ENCODE results near the gene NATD1.

Gene NATD1

DNA sequence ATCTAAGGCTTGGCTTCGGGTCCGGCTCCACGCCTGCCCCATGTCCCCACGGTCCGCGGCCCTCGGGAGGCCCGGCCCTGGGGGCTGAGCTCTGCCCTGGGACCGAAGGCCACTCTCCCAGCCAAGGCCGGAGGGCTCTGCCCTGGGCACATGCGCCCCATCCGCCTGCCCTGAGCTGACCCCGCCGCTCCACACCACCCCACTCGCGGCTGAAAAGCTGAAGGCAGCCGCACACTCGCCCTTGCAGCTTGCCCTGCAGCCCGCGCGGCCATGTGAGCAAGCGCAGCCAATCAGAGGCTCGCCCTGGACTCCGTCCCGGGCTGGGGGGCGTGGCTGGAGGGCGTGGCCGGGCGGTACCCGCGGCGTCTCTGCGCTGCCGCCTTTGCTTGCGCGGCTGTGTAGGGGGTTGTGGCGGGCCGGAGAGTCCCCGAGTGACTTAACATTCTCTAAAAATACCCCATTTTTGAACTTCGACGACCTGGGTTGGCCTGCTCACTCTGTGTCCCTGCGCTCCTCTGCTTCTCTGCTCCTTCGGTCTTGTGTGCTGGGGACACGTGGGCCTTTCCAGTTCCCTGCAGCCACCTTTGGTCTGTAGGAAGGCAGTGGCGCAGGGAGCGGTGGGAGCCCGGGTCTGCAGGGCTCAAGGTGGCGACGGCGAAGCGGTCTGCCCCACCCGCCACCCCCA lies 22.5 kb upstream of the NATD1 start:
- no peak for TF ChIP-seq EZH2phosphoT487 (IDR thresholded peaks at IDR 0.05; ENCODE audit: low read depth)
- TF ChIP-seq CTCF (IDR thresholded peaks at IDR 0.05; ENCODE audit: low read depth, low read length): no peak
- peak overlapping the region; percentile 51 for H3K9ac ChIP-seq (ENCODE audit: low read length)
- no peaks in the 10 kb centered on the region for H3K4me1 ChIP-seq (ENCODE audit: low read length)
- no peaks in the 10 kb centered on the region for H4K20me1 ChIP-seq (ENCODE audit: insufficient read depth, low read length)
- H3K27ac ChIP-seq (ENCODE audit: low read length): no peak overlapping the region
- no peaks in the 10 kb centered on the region for H3K9me3 ChIP-seq (ENCODE audit: insufficient read depth, low read length)
- no peaks in the 10 kb centered on the region for H3K27me3 ChIP-seq (ENCODE audit: low read depth, low read length)
- H3K4me2 ChIP-seq (ENCODE audit: low read length): peak overlapping the region; percentile 75
- no peaks in the 10 kb centered on the region for H3K36me3 ChIP-seq (replicated peaks; ENCODE audit: low read depth, low read length)
- H3K79me2 ChIP-seq (ENCODE audit: low read length): no peaks in the 10 kb centered on the region
- peak overlapping the region; percentile 82 for H3K4me3 ChIP-seq (ENCODE audit: low read length)
- no peak overlapping the region for H2AFZ ChIP-seq (ENCODE audit: low read depth, low read length)

GRCh38 chr17:21275047-21275578 lies 21.9 kb upstream of the NATD1 start:
- H3K4me1 ChIP-seq (ENCODE audit: low read length): no peaks in the 10 kb centered on the region

DNA sequence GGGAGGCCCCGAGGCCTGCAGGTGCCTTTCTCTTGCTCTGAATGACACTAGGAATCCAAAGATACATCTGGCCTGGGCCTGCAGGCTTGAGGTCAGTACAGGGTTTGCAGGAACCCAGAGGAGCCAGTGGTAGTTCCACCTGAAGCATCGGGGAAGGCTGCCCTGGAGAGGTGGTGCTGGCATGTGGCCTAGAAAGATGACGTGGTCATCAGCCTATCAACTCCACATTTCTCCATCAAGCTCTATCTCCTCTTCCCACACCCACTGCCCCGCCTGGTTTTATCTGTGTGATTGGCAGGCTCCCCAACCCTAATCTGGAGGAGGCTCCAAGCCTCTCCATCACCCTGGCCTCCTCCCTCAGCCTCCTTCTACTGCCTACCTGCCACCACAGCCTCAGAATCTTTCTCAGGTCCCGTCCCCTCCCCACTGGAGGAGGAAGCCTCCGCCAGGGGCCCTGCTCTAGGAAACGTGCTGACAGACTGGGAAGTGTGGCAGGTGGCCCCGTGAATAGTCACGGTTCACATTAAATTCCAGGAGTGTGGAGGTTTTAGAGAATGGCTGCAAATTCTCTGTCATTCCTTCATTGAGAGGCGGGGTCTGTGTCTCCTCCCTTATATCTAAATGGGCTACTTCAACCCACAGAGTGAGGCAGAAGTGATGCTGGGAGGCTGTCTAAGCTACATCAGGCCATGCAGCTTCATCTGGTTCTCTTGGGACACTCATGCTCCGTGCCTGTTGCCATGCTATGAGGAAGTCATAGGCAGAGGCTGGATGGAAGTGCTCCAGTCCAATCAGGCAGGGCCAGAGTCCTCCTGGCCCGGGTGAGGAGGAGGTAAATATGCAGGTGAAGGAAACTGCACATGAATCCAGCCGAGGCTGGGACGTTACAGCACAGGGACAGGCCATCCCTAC lies 19.9 kb upstream of the NATD1 start:
- Histone ChIP-seq H3K9ac (ENCODE audit: low read length) (no peak overlapping the region), H3K27me3 (ENCODE audit: low read depth, low read length) (no peaks in the 10 kb centered on the region), H4K20me1 (ENCODE audit: insufficient read depth, low read length) (no peaks in the 10 kb centered on the region), H3K4me2 (ENCODE audit: low read length) (no peak overlapping the region), H2AFZ (ENCODE audit: low read depth, low read length) (no peak overlapping the region), H3K9me3 (ENCODE audit: insufficient read depth, low read length) (no peaks in the 10 kb centered on the region), H3K4me3 (ENCODE audit: low read length) (no peak overlapping the region), H3K79me2 (ENCODE audit: low read length) (no peaks in the 10 kb centered on the region), H3K36me3 (replicated peaks; ENCODE audit: low read depth, low read length) (no peaks in the 10 kb centered on the region), H3K4me1 (ENCODE audit: low read length) (no peaks in the 10 kb centered on the region), H3K27ac (ENCODE audit: low read length) (no peak overlapping the region)
- no peak for TF ChIP-seq CTCF (IDR thresholded peaks at IDR 0.05; ENCODE audit: low read depth, low read length)
- no peak for TF ChIP-seq EZH2phosphoT487 (IDR thresholded peaks at IDR 0.05; ENCODE audit: low read depth)

More at GRCh38 chr17:21275047-21275578, 21.9 kb upstream of the NATD1 start:
- H3K4me2 ChIP-seq (ENCODE audit: low read length): peak overlapping the region; percentile 75
- H4K20me1 ChIP-seq (ENCODE audit: insufficient read depth, low read length): no peaks in the 10 kb centered on the region
- TF ChIP-seq EZH2phosphoT487 (IDR thresholded peaks at IDR 0.05; ENCODE audit: low read depth): no peak
- no peak for TF ChIP-seq CTCF (IDR thresholded peaks at IDR 0.05; ENCODE audit: low read depth, low read length)
- no peaks in the 10 kb centered on the region for H3K9me3 ChIP-seq (ENCODE audit: insufficient read depth, low read length)
- no peak overlapping the region for H3K27ac ChIP-seq (ENCODE audit: low read length)
- H3K27me3 ChIP-seq (ENCODE audit: low read depth, low read length): no peaks in the 10 kb centered on the region
- H3K9ac ChIP-seq (ENCODE audit: low read length): peak overlapping the region; percentile 51
- no peaks in the 10 kb centered on the region for H3K79me2 ChIP-seq (ENCODE audit: low read length)
- H2AFZ ChIP-seq (ENCODE audit: low read depth, low read length): no peak overlapping the region
- H3K36me3 ChIP-seq (replicated peaks; ENCODE audit: low read depth, low read length): no peaks in the 10 kb centered on the region
- peak overlapping the region; percentile 82 for H3K4me3 ChIP-seq (ENCODE audit: low read length)

GRCh38 chr17:21272250-21272649 lies 19.0 kb upstream of the NATD1 start:
- H3K36me3 ChIP-seq (replicated peaks; ENCODE audit: low read depth, low read length): no peaks in the 10 kb centered on the region
- no peaks in the 10 kb centered on the region for H3K79me2 ChIP-seq (ENCODE audit: low read length)
- no peaks in the 10 kb centered on the region for H4K20me1 ChIP-seq (ENCODE audit: insufficient read depth, low read length)
- H3K9me3 ChIP-seq (ENCODE audit: insufficient read depth, low read length): no peaks in the 10 kb centered on the region
- no peak overlapping the region for H3K9ac ChIP-seq (ENCODE audit: low read length)
- no peak overlapping the region for H3K4me3 ChIP-seq (ENCODE audit: low read length)
- no peaks in the 10 kb centered on the region for H3K27me3 ChIP-seq (ENCODE audit: low read depth, low read length)
- no peaks in the 10 kb centered on the region for H3K4me1 ChIP-seq (ENCODE audit: low read length)
- TF ChIP-seq EZH2phosphoT487 (IDR thresholded peaks at IDR 0.05; ENCODE audit: low read depth): no peak
- TF ChIP-seq CTCF (IDR thresholded peaks at IDR 0.05; ENCODE audit: low read depth, low read length): no peak
- H3K4me2 ChIP-seq (ENCODE audit: low read length): no peak overlapping the region
- H2AFZ ChIP-seq (ENCODE audit: low read depth, low read length): no peak overlapping the region
- no peak overlapping the region for H3K27ac ChIP-seq (ENCODE audit: low read length)
